GM12892 (cell line): Measurements from ENCODE around the gene NEAT1.

Source experiments
- DNase-seq: peaks from one replicate; pipeline ENCODE4 v3.0.0; 2011; ENCODE audit not compliant: insufficient read length
- FAIRE-seq: peaks from 2 replicates; lab custom pipeline; 2011; peaks lifted over from hg19 to GRCh38; lab: Jason Lieb, UNC
- POLR2A ChIP-seq: IDR thresholded peaks from 2 replicates; pipeline ENCODE4 v1.6.1; 2011; ENCODE audit warnings: low read depth, low read length, control low read depth
- POLR2AphosphoS5 ChIP-seq: IDR thresholded peaks from 2 replicates; pipeline ENCODE4 v1.6.1; 2011; ENCODE audit warnings: low read depth, low read length, control low read depth
- TAF1 ChIP-seq: IDR thresholded peaks from 2 replicates; pipeline ENCODE4 v1.6.1; 2011; ENCODE audit warnings: low read depth, mild to moderate bottlenecking, control low read depth, low read length, borderline replicate concordance

Gene NEAT1

DNA sequence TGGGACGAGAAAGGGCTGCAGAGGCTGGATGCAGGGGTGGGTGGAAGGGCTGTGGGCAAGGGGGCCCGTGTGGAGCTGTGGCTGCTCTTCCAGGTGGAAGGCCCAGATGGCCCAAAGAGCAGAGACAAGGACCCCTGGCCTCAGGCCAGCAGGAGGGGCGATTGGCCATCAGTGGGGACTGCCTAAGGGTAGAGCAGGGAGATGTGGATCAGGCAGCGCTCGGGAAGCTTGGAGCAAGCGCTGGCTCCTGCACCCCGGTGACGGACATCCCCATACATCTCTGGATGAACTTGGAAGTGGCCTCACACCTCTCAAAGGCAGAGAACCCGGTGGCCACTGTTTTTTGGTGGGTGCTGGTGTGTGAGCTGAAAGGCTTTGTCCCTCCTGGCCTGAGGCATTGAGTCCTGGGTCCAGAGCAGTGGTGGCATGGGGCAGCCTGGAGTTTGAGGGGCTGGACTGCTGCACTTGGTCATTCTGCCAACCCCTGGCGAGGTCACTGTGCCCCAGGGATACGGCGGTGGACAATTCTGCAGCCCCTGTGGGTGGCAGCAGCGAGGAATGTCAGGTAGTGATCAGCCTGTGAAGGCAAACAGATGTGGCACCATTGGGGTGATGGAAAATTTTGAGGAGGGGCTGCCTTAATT lies 30.3 kb upstream of the NEAT1 start:
- no peak for FAIRE-seq
- DNase-seq: no peak
- no peak for TF ChIP-seq POLR2AphosphoS5
- no peak for TF ChIP-seq TAF1
- no peak for TF ChIP-seq POLR2A

- TF ChIP-seq TAF1 (no peak), POLR2A (no peak), POLR2AphosphoS5 (no peak)
- DNase-seq: no peak
- no peak for FAIRE-seq
Observed at GRCh38 chr11:65392899-65393298, 29.7 kb upstream of the NEAT1 start.

- DNase-seq (no peak), FAIRE-seq (no peak)
- TF ChIP-seq TAF1 (no peak), POLR2A (no peak), POLR2AphosphoS5 (no peak)
Observed at GRCh38 chr11:65393513-65394079, 29.0 kb upstream of the NEAT1 start.

- DNase-seq: no peak
- no peak for FAIRE-seq
- no peak for TF ChIP-seq POLR2A
- no peak for TF ChIP-seq TAF1
- TF ChIP-seq POLR2AphosphoS5: no peak
Observed at GRCh38 chr11:65394125-65394536, 28.5 kb upstream of the NEAT1 start.

- TF ChIP-seq TAF1: no peak
- TF ChIP-seq POLR2A: no peak
- no peak for TF ChIP-seq POLR2AphosphoS5
- DNase-seq: no peak
- FAIRE-seq: no peak
Observed at GRCh38 chr11:65395961-65396530, 26.6 kb upstream of the NEAT1 start.

- TF ChIP-seq POLR2AphosphoS5 (no peak), TAF1 (no peak), POLR2A (no peak)
- FAIRE-seq: no peak
- no peak for DNase-seq
Observed at GRCh38 chr11:65396769-65397745, 25.5 kb upstream of the NEAT1 start.

- DNase-seq (no peak), FAIRE-seq (no peak)
- TF ChIP-seq TAF1 (no peak), POLR2AphosphoS5 (no peak)
Observed at GRCh38 chr11:65398362-65398910, 24.2 kb upstream of the NEAT1 start.

GRCh38 chr11:65399249-65399648 lies 23.3 kb upstream of the NEAT1 start:
- no peak for DNase-seq
- FAIRE-seq: no peak
- no peak for TF ChIP-seq POLR2A
- no peak for TF ChIP-seq POLR2AphosphoS5
- TF ChIP-seq TAF1: no peak

GRCh38 chr11:65399845-65400244 lies 22.8 kb upstream of the NEAT1 start:
- no peak for TF ChIP-seq TAF1
- no peak for TF ChIP-seq POLR2A
- no peak for TF ChIP-seq POLR2AphosphoS5
- FAIRE-seq: no peak

GRCh38 chr11:65400307-65401072 lies 22.1 kb upstream of the NEAT1 start:
- TF ChIP-seq POLR2AphosphoS5: no peak
- TF ChIP-seq TAF1: no peak
- no peak for TF ChIP-seq POLR2A
- FAIRE-seq (no peak), DNase-seq (no peak)

More at GRCh38 chr11:65399845-65400244, 22.8 kb upstream of the NEAT1 start:
- DNase-seq: no peak

GRCh38 chr11:65401073-65401802 lies 21.4 kb upstream of the NEAT1 start:
- no peak for FAIRE-seq
- no peak for DNase-seq
- TF ChIP-seq POLR2A: no peak
- TF ChIP-seq TAF1: no peak
- TF ChIP-seq POLR2AphosphoS5: no peak
